ENCODE results near the gene TRH.
"Not testable (repeated sequence)": the region's sequence is repeated elsewhere in the genome, so short reads cannot be mapped to it uniquely, and the experiment has no call there.

TRH gene

GRCh38 chr3:130013246-130013645, 38.7 kb downstream of the TRH start:
- not testable (repeated sequence) for DNase-seq

DNA sequence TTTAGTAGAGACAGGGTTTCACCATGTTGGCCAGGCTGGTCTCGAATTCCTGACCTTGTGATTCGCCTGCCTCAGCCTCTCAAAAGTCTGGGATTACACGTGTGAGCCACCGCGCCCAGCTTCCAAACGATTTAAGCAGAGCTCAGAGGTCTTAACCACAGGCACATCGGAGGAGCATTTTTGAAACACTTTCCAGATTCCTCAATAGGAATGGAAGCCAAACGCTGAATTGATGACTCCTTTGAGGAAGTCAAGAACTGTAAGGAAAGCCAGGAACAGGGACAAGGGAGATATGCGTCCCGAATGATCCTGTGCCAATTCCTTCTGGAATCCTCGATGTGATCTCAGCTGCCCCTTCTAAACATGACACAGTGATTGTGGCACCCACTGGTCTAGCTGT, 40.0 kb downstream of the TRH start:
- no peak for DNase-seq

- DNase-seq = not testable (repeated sequence)
These were observed 43.1 kb downstream of the TRH start for GRCh38 chr3:130017661-130018060.

GRCh38 chr3:130026146-130026829, 51.8 kb downstream of the TRH start:
- peak; percentile 25 for DNase-seq

DNA sequence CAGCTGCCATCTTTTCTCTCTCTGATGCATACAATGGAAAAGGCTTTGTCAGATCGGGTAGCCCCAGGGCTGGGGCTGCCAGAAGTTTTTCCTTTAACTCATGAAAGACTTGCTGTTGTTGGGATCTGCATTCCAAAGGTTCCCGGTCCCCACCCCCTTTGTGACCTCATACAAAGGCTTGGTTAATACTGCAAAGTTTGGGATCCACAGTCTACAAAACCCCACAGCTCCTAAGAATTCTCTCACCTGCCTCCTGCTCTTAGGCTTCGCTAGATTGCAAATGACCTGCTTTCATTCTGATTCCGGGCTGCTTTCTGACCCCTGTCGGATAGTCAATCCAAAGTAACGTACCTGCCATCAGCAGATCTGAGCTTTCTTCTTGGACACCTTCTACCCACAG, 52.9 kb downstream of the TRH start:
- DNase-seq = not testable (repeated sequence)

Data from CD4-positive, alpha-beta T cell treated with Interleukin-17A for 1 hour (primary cell).